DOHH2 (cell line): ENCODE data around the gene LSMEM2.

Experiments used
- H3F3A ChIP-seq: fragments of 200-600 bp; sonication (generic), shearing (Covaris generic); 2 replicates; pipeline ENCODE4 v1.6.0; 2016; ENCODE audit warnings: antibody characterized with exemption, mild to moderate bottlenecking; ENCODE audit not compliant: control insufficient read depth, insufficient read depth
- H3K27ac ChIP-seq: fragments of 200-600 bp; sonication (generic); 2 replicates; pipeline ENCODE4 v1.5.1; 2014; ENCODE audit warnings: low read depth, mild to moderate bottlenecking, low read length, moderate library complexity
- H3K27me3 ChIP-seq: fragments of 200-600 bp; sonication (generic); 2 replicates; pipeline ENCODE4 v1.6.1; 2014; ENCODE audit warnings: mild to moderate bottlenecking, low read length, mixed read lengths; ENCODE audit not compliant: control insufficient read depth
- H3K36me3 ChIP-seq: fragments of 200-600 bp; sonication (generic); 2 replicates; pipeline ENCODE4 v1.6.1; 2014; ENCODE audit warnings: mild to moderate bottlenecking, low read length, moderate library complexity, mixed read lengths; ENCODE audit not compliant: control insufficient read depth
- H3K4me1 ChIP-seq: fragments of 200-600 bp; sonication (generic); 2 replicates; pipeline ENCODE4 v1.6.1; 2014; ENCODE audit warnings: mild to moderate bottlenecking, low read length, mixed read lengths; ENCODE audit not compliant: control insufficient read depth
- H3K4me2 ChIP-seq: fragments of 200-600 bp; sonication (generic); 2 replicates; pipeline ENCODE4 v1.6.0; 2014; ENCODE audit warnings: mild to moderate bottlenecking, low read length, moderate library complexity
- H3K4me3 ChIP-seq: fragments of 200-600 bp; sonication (generic); 2 replicates; pipeline ENCODE4 v1.5.1; 2014; ENCODE audit warnings: mild to moderate bottlenecking, low read length, mixed read lengths
- H3K79me2 ChIP-seq: fragments of 200-600 bp; sonication (generic); 2 replicates; pipeline ENCODE4 v1.6.1; 2014; ENCODE audit warnings: mild to moderate bottlenecking, low read length, mixed read lengths; ENCODE audit not compliant: control insufficient read depth
- H3K9me2 ChIP-seq: fragments of 200-600 bp; sonication (generic); replicated peaks from 2 replicates; pipeline ENCODE4 v1.6.1; 2014; ENCODE audit warnings: mild to moderate bottlenecking, low read length, mixed read lengths; ENCODE audit not compliant: control insufficient read depth
- H3K9me3 ChIP-seq: fragments of 200-600 bp; sonication (generic); 2 replicates; pipeline ENCODE4 v1.6.1; 2014; ENCODE audit warnings: antibody characterized with exemption, low read length, mixed read lengths; ENCODE audit not compliant: control insufficient read depth, insufficient read depth
- H4K20me1 ChIP-seq: fragments of 200-600 bp; sonication (generic); 2 replicates; pipeline ENCODE4 v1.6.0; 2014; ENCODE audit warnings: low read depth, mild to moderate bottlenecking, antibody characterized with exemption, low read length, moderate library complexity; ENCODE audit not compliant: control insufficient read depth, insufficient read depth
- EZH2phosphoT487 ChIP-seq: fragments of 200-600 bp; sonication (generic); IDR thresholded peaks from 2 replicates; pipeline ENCODE4 v1.6.1; 2017; ENCODE audit warnings: borderline replicate concordance, mild to moderate bottlenecking, antibody characterized with exemption, low read length, moderate library complexity, mixed read lengths
- TF ChIP-seq, protein P1 (sequence below): fragments of 200-600 bp; sonication (generic); IDR thresholded peaks from one replicate; pipeline ENCODE4 v1.5.1; 2014; ENCODE audit warnings: antibody characterized with exemption, mild to moderate bottlenecking, low read depth, low read length; ENCODE audit not compliant: poor library complexity, severe bottlenecking

LSMEM2 gene

DNA sequence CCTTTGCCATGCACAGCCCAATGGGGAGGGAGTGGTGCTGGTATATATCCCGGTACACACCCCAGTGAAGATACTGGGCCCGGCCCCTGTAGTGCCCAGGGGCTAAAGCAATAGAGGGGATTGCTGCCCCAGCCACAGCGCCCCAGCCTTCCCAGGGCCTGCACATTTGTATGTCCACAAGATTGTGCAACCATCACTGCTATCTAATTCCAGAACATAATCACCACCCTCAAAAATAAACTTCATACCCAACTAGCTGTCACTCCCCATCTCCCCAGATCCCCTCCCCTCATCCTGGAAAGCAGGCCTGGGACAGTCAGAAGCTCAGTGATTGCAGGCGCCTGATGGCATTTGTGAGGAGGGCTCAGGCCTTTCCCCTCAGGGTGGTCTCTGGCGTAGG, 29.4 kb upstream of the LSMEM2 start:
- Histone ChIP-seq H3K4me3 (no peak overlapping the region), H4K20me1 (peaks cover 21% of the 10 kb centered on the region; the same call in 1 of the 2 replicates), H3F3A (peaks cover 2% of the 10 kb centered on the region; the same call in 1 of the 2 replicates), H3K27ac (no peak overlapping the region), H3K4me2 (no peak overlapping the region), H3K9me3 (no peaks in the 10 kb centered on the region), H3K79me2 (peaks cover 72% of the 10 kb centered on the region), H3K36me3 (peaks cover 42% of the 10 kb centered on the region), H3K27me3 (no peaks in the 10 kb centered on the region), H3K4me1 (peaks cover 32% of the 10 kb centered on the region), H3K9me2 (no peaks in the 10 kb centered on the region)
- TF ChIP-seq, protein P1, sequence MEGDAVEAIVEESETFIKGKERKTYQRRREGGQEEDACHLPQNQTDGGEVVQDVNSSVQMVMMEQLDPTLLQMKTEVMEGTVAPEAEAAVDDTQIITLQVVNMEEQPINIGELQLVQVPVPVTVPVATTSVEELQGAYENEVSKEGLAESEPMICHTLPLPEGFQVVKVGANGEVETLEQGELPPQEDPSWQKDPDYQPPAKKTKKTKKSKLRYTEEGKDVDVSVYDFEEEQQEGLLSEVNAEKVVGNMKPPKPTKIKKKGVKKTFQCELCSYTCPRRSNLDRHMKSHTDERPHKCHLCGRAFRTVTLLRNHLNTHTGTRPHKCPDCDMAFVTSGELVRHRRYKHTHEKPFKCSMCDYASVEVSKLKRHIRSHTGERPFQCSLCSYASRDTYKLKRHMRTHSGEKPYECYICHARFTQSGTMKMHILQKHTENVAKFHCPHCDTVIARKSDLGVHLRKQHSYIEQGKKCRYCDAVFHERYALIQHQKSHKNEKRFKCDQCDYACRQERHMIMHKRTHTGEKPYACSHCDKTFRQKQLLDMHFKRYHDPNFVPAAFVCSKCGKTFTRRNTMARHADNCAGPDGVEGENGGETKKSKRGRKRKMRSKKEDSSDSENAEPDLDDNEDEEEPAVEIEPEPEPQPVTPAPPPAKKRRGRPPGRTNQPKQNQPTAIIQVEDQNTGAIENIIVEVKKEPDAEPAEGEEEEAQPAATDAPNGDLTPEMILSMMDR: no peak
- no peak for TF ChIP-seq EZH2phosphoT487

- Histone ChIP-seq H3F3A (no peaks in the 10 kb centered on the region), H3K4me3 (no peak overlapping the region), H3K9me2 (no peaks in the 10 kb centered on the region), H3K36me3 (peaks cover 53% of the 10 kb centered on the region), H3K4me2 (no peak overlapping the region), H3K4me1 (peaks cover 28% of the 10 kb centered on the region), H3K27ac (no peak overlapping the region), H4K20me1 (peaks cover 21% of the 10 kb centered on the region; the same call in 1 of the 2 replicates), H3K79me2 (peaks cover 64% of the 10 kb centered on the region), H3K27me3 (no peaks in the 10 kb centered on the region), H3K9me3 (no peaks in the 10 kb centered on the region)
- TF ChIP-seq, protein P1: no peak
- no peak for TF ChIP-seq EZH2phosphoT487
Measured at GRCh38 chr3:50250514-50250913, 28.4 kb upstream of the LSMEM2 start.

GRCh38 chr3:50251220-50251619, 27.7 kb upstream of the LSMEM2 start:
- Histone ChIP-seq H3K36me3 (peaks cover 56% of the 10 kb centered on the region), H4K20me1 (peaks cover 21% of the 10 kb centered on the region; the same call in 1 of the 2 replicates)

More at GRCh38 chr3:50251220-50251619, 27.7 kb upstream of the LSMEM2 start:
- Histone ChIP-seq H3K27me3 (no peaks in the 10 kb centered on the region), H3K4me2 (no peak overlapping the region), H3K4me3 (no peak overlapping the region), H3K9me2 (no peaks in the 10 kb centered on the region), H3K9me3 (no peaks in the 10 kb centered on the region), H3K27ac (no peak overlapping the region), H3K4me1 (peaks cover 21% of the 10 kb centered on the region), H3K79me2 (peaks cover 57% of the 10 kb centered on the region), H3F3A (no peaks in the 10 kb centered on the region; the same call in 1 of the 2 replicates)
- TF ChIP-seq EZH2phosphoT487: no peak
- TF ChIP-seq, protein P1: no peak
